H9 (cell line): Measurements from ENCODE around the gene AK5. TPM values are rescaled to one million over a fixed set of nuclear protein-coding genes. Genes with fewer than 3 reads are reported as not detected.

Source experiments
- DNase-seq: peaks from one replicate; pipeline ENCODE4 v3.0.0-alpha.2; 2017
- H2AFZ ChIP-seq: one replicate; pipeline ENCODE4 v1.6.1; 2013; ENCODE audit warnings: mild to moderate bottlenecking, low read length, control low read depth, moderate library complexity
- H2AK5ac ChIP-seq: 2 replicates; pipeline ENCODE4 v1.6.1; 2013; ENCODE audit warnings: low read length, control low read depth, mixed read lengths; ENCODE audit not compliant: insufficient read length
- H2BK120ac ChIP-seq: one replicate; pipeline ENCODE4 v1.6.1; 2013; ENCODE audit warnings: low read depth, mild to moderate bottlenecking, low read length, control low read depth, inconsistent platforms; ENCODE audit not compliant: poor library complexity, severe bottlenecking
- H2BK12ac ChIP-seq: 2 replicates; pipeline ENCODE4 v1.6.1; 2013; ENCODE audit warnings: low read length, control low read depth, mixed read lengths, low read depth; ENCODE audit not compliant: insufficient read length
- H2BK15ac ChIP-seq: 2 replicates; pipeline ENCODE4 v1.6.1; 2013; ENCODE audit warnings: low read depth, low read length, control low read depth
- H2BK20ac ChIP-seq: one replicate; pipeline ENCODE4 v1.6.1; 2013; ENCODE audit warnings: low read depth, mild to moderate bottlenecking, low read length, control low read depth, inconsistent platforms; ENCODE audit not compliant: poor library complexity, severe bottlenecking
- H2BK5ac ChIP-seq: 2 replicates; pipeline ENCODE4 v1.6.1; 2013; ENCODE audit warnings: low read length, control low read depth, mixed read lengths; ENCODE audit not compliant: insufficient read length
- H3K14ac ChIP-seq: 2 replicates; pipeline ENCODE4 v1.6.1; 2013; ENCODE audit warnings: low read length, control low read depth; ENCODE audit not compliant: insufficient read depth
- H3K18ac ChIP-seq: 2 replicates; pipeline ENCODE4 v1.6.1; 2013; ENCODE audit warnings: low read depth, mild to moderate bottlenecking, mixed read lengths, low read length, control low read depth; ENCODE audit not compliant: insufficient read length
- H3K23ac ChIP-seq: 2 replicates; pipeline ENCODE4 v1.6.1; 2013; ENCODE audit warnings: low read length, control low read depth, mixed read lengths, low read depth; ENCODE audit not compliant: insufficient read length
- H3K23me2 ChIP-seq: 2 replicates; pipeline ENCODE4 v1.6.1; 2013; ENCODE audit warnings: low read depth, mild to moderate bottlenecking, mixed read lengths, low read length, control low read depth; ENCODE audit not compliant: insufficient read length, poor library complexity, severe bottlenecking
- H3K27ac ChIP-seq: 2 replicates; pipeline ENCODE4 v1.5.1; 2013; ENCODE audit warnings: low read length, control low read depth, mixed read lengths, low read depth; ENCODE audit not compliant: insufficient read length
- H3K27me3 ChIP-seq: 2 replicates; pipeline ENCODE4 v1.6.1; 2013; ENCODE audit warnings: low read length, control low read depth, inconsistent platforms; ENCODE audit not compliant: insufficient read depth
- H3K4ac ChIP-seq: 2 replicates; pipeline ENCODE4 v1.6.1; 2013; ENCODE audit warnings: low read depth, mild to moderate bottlenecking, control low read depth, inconsistent platforms, low read length, moderate library complexity
- H3K4me1 ChIP-seq: 2 replicates; pipeline ENCODE4 v1.6.1; 2013; ENCODE audit warnings: low read length, control low read depth, inconsistent platforms; ENCODE audit not compliant: insufficient read depth
- H3K4me2 ChIP-seq: 2 replicates; pipeline ENCODE4 v1.6.1; 2013; ENCODE audit warnings: low read length, control low read depth, mixed read lengths; ENCODE audit not compliant: insufficient read length, insufficient read depth
- H3K56ac ChIP-seq: 2 replicates; pipeline ENCODE4 v1.6.1; 2013; ENCODE audit warnings: low read depth, mild to moderate bottlenecking, mixed read lengths, low read length, control low read depth; ENCODE audit not compliant: insufficient read length
- H3K79me1 ChIP-seq: 2 replicates; pipeline ENCODE4 v1.6.1; 2013; ENCODE audit warnings: low read depth, mild to moderate bottlenecking, moderate library complexity, low read length, control low read depth, inconsistent platforms; ENCODE audit not compliant: insufficient read depth, poor library complexity, severe bottlenecking
- H3K79me2 ChIP-seq: 2 replicates; pipeline ENCODE4 v1.6.1; 2013; ENCODE audit warnings: low read length, control low read depth, inconsistent platforms; ENCODE audit not compliant: insufficient read depth
- H3K9ac ChIP-seq: 2 replicates; pipeline ENCODE4 v1.6.1; 2013; ENCODE audit warnings: low read length, control low read depth, mixed read lengths; ENCODE audit not compliant: insufficient read length; ENCODE audit errors: extremely low read depth
- H3K9me3 ChIP-seq: one replicate; pipeline ENCODE4 v1.6.1; 2013; ENCODE audit warnings: low read depth, low read length, inconsistent platforms; ENCODE audit not compliant: control insufficient read depth
- H3T11ph ChIP-seq: one replicate; pipeline ENCODE4 v1.6.1; 2013; ENCODE audit warnings: mild to moderate bottlenecking, low read length, control low read depth, inconsistent platforms
- H4K20me1 ChIP-seq: one replicate; pipeline ENCODE4 v1.6.1; 2013; ENCODE audit not compliant: control insufficient read depth, insufficient read length, insufficient read depth
- H4K5ac ChIP-seq: 2 replicates; pipeline ENCODE4 v1.6.1; 2013; ENCODE audit warnings: low read depth, mild to moderate bottlenecking, mixed read lengths, low read length, control low read depth; ENCODE audit not compliant: insufficient read length
- H4K8ac ChIP-seq: replicated peaks from 2 replicates; pipeline ENCODE4 v1.6.1; 2013; ENCODE audit warnings: low read length, control low read depth, mixed read lengths, low read depth; ENCODE audit not compliant: insufficient read length
- H4K91ac ChIP-seq: 2 replicates; pipeline ENCODE4 v1.6.1; 2013; ENCODE audit warnings: low read depth, mild to moderate bottlenecking, moderate library complexity, mixed read lengths, low read length, control low read depth; ENCODE audit not compliant: insufficient read length
- H3K27ac Mint-ChIP-seq, 3 experiments: 2 replicates in 2 of 3; 3 replicates in 1 of 3; pipeline ENCODE4 v1.8.0; 2020 to 2021; ENCODE audit warnings: mixed read lengths in 3 of 3, mild to moderate bottlenecking in 1 of 3, moderate library complexity in 1 of 3
- H3K27me3 Mint-ChIP-seq: 2 replicates; pipeline ENCODE4 v1.8.0; 2021; ENCODE audit warnings: low read depth, mild to moderate bottlenecking, moderate library complexity, mixed read lengths
- H3K36me3 Mint-ChIP-seq, 3 experiments: 2 replicates in 2 of 3; 3 replicates in 1 of 3; pipeline ENCODE4 v1.8.0; 2020 to 2021; ENCODE audit warnings: low read depth in 3 of 3, mixed read lengths in 3 of 3; ENCODE audit not compliant: insufficient read depth in 1 of 3
- H3K4me1 Mint-ChIP-seq, 2 experiments: 2 replicates each; pipeline ENCODE4 v1.8.0; 2020; ENCODE audit warnings: mixed read lengths in 2 of 2
- H3K4me3 Mint-ChIP-seq, 2 experiments: 2 replicates in 1 of 2; 3 replicates in 1 of 2; pipeline ENCODE4 v1.8.0; 2020 to 2021; ENCODE audit warnings: mild to moderate bottlenecking in 2 of 2, mixed read lengths in 2 of 2, moderate library complexity in 1 of 2
- H3K9me3 Mint-ChIP-seq, 2 experiments: 2 replicates in 1 of 2; 3 replicates in 1 of 2; pipeline ENCODE4 v1.8.0; 2020; ENCODE audit warnings: mild to moderate bottlenecking in 2 of 2, mixed read lengths in 2 of 2, moderate library complexity in 1 of 2
- CTCF ChIP-seq: fragments of 200-600 bp; sonication (generic); conservative IDR thresholded peaks from 3 replicates; pipeline ENCODE4 v1.8.0; 2021; ENCODE audit warnings: antibody characterized with exemption, mild to moderate bottlenecking
- WGBS: extraction: QIAGEN DNeasy Blood & Tissue Kit; methylation state at CpG from one replicate; pipeline ENCODE4 v1.1.7; 2013; ENCODE audit warnings: missing lambda C conversion rate, low lambda C conversion rate, mixed read lengths; ENCODE audit not compliant: insufficient read length; ENCODE audit errors: extremely low coverage; 5-methylcytosine and 5-hydroxymethylcytosine counted together
- total RNA-seq: library from RNA; stranded (reverse); gene quantifications from 2 replicates; pipeline ENCODE4 v1.2.1, GENCODE V29; 2021

The AK5 gene
- total RNA-seq, 1 experiment from 2014 or later, result 2.5 TPM

DNA sequence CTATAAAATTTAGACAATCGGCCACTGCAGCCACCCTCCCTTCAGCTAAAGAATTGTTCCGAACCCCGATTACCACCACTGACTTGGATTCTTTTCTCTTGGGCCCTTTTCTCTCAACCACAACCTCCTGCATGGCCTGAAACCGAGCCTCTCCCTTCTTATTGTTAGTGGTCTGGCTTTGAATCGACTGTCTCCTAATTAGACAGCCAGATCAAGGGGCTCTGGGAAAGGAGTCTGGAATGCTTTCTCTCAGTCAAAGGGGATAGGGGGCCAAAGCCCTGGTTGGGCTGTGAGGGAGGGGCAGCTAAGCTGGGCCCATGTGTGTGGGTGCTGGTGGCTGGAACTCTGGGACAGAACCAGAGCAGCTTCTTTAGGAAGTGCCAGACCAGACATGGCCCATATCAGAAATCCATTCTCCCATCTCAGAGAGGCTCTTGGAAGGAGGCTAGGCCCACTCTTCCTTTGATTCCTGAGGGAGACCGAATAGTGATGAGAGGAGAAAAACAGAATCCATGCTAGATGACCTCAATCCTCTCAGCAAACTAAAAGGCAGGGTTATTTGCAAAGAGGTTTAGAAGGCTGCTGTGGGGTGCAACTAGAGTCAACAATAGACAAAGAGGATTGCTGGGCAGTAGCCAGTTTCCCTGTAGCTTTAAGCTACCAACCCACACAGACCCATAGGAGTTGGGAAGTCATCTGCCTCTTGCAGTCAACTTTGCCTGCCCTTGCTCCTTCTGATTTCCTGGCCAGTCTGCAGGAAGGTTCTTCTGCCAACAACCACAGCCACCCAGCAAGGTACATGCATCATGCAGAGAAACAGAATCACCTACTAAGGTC, 117.6 kb downstream of the AK5 start:
- no peak overlapping the region for H2BK12ac ChIP-seq
- H4K20me1 ChIP-seq, result no peaks in the 10 kb centered on the region
- H4K8ac ChIP-seq, result no peak overlapping the region
- H3K23ac ChIP-seq, result no peak overlapping the region
- no peak overlapping the region for H3K14ac ChIP-seq
- Mint-ChIP-seq H3K36me3 (no peaks in the 10 kb centered on the region), H3K9me3 (peaks cover 0 to 2% of the 10 kb centered on the region in 2 experiments; a peak in 1 of 5 replicates), H3K4me3 (no peak overlapping the region), H3K27ac (no peak overlapping the region), H3K27me3 (no peaks in the 10 kb centered on the region), H3K4me1 (peaks cover 5 to 18% of the 10 kb centered on the region in 2 experiments)
- no peak overlapping the region for H3T11ph ChIP-seq
- H3K27ac ChIP-seq, result no peak overlapping the region
- H3K27me3 ChIP-seq, result no peaks in the 10 kb centered on the region
- H4K5ac ChIP-seq, result no peak overlapping the region
- H3K4me1 ChIP-seq, result no peaks in the 10 kb centered on the region; the same call in 1 of the 2 replicates
- no peaks in the 10 kb centered on the region for H3K9me3 ChIP-seq
- H3K4me2 ChIP-seq, result no peak overlapping the region
- H2BK120ac ChIP-seq, result no peak overlapping the region
- H2AK5ac ChIP-seq, result no peak overlapping the region
- no peak overlapping the region for H2BK15ac ChIP-seq
- H2BK5ac ChIP-seq, result no peak overlapping the region
- no peak overlapping the region for H3K18ac ChIP-seq
- no peak for TF ChIP-seq CTCF
- H2BK20ac ChIP-seq, result no peak overlapping the region
- no peak overlapping the region for H3K9ac ChIP-seq
- H3K79me1 ChIP-seq, result no peaks in the 10 kb centered on the region
- DNase-seq, result no peak
- H2AFZ ChIP-seq, result no peak overlapping the region
- no CpG with 5 or more reads among the region's 6 CpGs for WGBS
- no peaks in the 10 kb centered on the region for H3K23me2 ChIP-seq
- no peaks in the 10 kb centered on the region for H3K79me2 ChIP-seq
- no peak overlapping the region for H3K56ac ChIP-seq
- H3K4ac ChIP-seq, result no peak overlapping the region
- H4K91ac ChIP-seq, result no peak overlapping the region
